GM18951 (cell line): ENCODE results near the gene CDKN1A.

Experiments used
- POLR2A ChIP-seq: IDR thresholded peaks from 4 replicates; pipeline ENCODE4 v1.6.1; 2011; ENCODE audit warnings: mild to moderate bottlenecking; ENCODE audit not compliant: insufficient read length, insufficient read depth; ENCODE audit errors: extremely low read depth
- in situ Hi-C: fragments of 300-500 bp; cut with MboI; formaldehyde crosslinking; loops from one replicate; pipeline ENCODE4 v1.12.0; 2022; ENCODE audit warnings: low sequenced_read_pairs, mixed read lengths, inconsistent platforms; ENCODE audit not compliant: unreplicated experiment

Gene CDKN1A

DNA sequence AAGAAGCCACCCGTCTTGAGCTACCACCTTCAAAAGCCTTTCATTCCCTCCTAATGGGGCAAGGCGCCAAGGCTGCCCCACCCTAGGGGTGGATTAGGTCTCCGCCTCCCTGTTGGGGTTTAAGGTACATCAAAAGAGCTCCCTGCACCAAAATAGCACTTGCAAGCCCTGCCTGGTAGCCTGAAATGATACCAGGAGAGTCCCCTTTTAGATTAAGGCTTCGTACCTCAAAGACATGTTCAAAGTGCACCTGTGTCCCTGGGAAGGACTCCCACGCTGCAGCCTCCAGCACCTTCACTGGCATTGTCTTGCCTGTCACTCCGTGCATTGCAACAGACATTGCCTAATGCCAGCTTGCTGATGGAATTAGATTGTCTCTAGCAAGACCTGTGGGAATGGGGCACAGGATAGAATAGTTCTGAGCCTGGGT, 15.7 kb upstream of the CDKN1A start:
- no peak for TF ChIP-seq POLR2A
- in situ Hi-C loops: no loop called here

DNA sequence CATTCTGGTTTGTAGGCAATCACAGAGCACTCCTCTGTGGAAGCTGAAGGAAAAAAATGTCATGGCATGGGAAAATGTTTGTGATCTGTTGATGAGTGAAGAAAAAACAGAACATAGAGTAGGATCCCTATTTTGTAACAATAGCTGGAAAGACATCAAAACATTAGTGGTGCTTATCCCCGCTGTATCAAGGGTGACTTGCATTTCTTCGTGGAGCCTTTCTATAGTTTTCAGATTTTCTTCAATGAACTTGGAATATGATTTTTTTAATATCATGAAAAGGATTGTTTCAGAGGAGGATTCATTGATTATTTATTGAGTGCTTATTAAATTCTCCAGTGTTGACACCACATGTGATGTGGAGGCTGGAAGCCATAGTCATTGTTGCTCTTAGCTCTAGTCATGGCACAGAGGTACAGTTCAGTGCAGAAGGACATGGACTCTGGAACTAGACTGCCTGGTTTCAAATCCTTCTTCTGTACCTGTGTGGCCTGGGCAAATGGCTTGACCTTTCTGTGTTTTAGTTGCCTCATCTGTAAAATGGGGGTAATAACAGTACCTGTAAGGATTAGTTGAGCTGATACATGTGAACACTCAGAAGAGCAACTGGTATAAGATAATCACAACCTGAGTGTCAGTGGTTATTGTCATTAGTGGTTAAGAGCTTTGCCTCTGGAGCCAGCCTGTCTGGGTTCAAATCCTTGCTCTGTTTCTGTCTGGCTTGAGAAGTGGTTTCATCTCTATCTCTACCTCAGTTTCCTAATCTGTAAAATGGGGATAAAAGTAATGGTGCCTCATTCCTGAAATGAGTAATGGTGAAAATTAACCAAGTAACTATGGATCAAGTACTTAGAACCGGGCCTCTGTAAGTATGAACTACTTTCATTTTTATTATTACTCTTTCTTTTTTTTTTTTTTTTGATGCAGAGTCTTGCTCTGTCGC, 14.7 kb upstream of the CDKN1A start:
- in situ Hi-C loops: no loop called here
- no peak for TF ChIP-seq POLR2A

DNA sequence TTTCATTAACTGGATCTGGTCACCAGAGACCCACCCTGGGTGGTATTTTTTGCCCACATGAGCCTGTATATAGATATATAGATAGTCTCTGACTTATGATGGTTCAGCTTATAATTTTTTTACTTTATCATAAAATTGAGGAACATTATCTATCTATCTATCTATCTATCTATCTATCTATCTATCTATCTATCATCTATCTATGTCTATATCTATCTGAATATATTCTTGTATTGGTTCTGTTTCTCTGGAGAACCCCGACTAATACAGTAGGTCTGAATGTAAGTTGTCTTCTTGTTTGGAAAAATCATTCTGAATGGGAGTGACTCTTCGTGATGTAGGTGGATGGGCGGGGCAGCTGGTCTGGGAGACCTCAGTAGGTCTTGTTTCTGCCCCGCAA, 13.3 kb upstream of the CDKN1A start:
- no peak for TF ChIP-seq POLR2A
- in situ Hi-C loops: no loop called here

DNA sequence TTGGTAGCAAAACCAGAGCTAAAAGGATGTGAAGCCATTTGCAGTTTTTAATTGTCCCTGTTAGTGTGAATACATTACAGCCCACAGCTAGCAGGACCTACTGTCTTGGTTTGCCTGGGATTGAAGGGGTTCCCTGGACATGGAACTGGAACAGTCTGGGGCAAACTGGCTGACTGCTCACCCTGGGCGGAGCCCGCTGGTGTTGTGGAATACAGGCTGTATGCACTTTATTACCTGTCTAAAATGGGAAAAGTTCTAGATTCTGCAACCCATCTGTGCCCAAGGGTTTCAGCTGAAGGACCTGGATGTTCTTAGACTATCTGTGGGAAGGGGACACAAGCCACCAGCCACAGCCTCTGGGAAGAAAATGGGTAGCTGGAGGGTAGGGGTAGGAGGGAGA, 12.2 kb upstream of the CDKN1A start:
- TF ChIP-seq POLR2A: no peak
- in situ Hi-C loops: no loop called here

DNA sequence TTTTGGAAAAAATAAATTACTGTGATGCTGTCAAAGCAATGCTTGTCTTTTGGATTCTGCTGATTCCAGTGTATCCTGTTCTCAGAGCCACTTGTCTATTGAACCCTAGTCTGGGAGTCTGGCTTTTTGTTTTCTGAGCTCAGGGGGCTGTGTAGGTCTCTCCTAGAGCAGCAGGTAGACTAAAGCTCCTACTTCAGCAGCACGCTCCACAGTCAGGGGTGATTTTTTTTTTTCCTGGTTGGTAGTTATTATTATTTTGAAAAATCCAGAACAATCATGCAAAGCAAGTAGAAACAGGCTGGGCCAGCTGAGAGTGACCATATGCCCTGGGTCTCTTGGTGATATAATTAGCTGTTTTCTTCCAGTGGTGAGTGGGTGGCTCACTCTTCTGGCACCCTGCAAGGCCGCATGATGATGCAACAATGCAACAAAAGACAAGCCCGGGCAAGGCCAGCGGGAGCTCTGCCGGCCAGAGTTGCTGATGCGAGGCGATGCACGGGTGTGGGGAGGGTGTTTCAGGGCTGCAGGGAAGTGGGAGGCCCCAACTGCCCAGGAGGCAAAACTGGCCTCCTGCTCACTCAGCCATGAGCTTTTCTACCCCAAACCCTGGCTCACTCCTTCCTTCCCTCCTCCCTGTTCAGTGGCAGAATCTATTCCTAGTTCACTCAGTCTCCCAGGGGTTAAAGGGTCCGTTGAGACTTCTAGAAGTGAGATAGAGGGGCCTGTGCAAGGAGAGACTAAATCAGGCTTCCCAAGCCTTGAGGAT, 11.5 kb upstream of the CDKN1A start:
- TF ChIP-seq POLR2A: peak; percentile 41

DNA sequence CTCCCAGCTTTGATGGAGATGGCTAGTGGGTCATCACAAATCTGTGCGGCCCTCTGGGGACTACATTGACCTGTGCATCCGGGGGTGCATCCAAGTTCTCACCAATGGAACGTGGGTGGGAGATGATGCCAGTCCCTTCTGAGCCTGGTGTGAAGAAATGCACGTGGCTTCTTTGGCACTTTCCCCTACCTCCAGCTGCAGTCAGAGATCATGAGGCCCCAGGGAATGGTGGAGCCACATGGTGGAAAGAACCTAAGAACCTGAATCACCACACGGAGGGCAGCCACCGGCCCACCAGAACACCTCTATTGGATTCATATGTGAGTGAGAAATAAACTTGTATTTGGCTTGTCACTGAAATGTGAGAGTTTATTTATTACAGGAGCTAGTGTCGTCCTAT, 9.9 kb upstream of the CDKN1A start:
- in situ Hi-C loops: no loop called here

More for the DNA sequence above, 11.5 kb upstream of the CDKN1A start:
- in situ Hi-C loops: no loop called here

DNA sequence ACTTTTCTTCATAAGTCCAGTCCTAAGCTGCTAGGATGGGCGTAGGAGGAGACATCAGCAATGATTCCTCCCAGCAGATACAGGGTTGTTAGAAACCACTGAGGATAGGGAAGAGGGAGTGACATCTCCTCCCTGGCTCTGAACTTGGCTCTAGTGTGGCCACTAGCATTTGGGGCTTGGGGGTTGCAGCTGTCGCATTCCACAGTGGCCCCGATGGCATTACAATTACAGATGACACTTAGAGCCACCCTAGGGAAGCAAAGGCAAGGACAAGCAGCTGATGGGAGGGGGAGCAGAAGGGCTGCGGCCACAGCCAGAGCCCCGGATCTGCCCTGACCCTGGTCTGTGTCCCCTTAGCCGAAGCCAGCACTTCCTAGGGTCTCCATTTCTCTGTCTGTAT, 9.5 kb upstream of the CDKN1A start:
- in situ Hi-C loops: no loop called here
- no peak for TF ChIP-seq POLR2A

More for the DNA sequence above, 9.9 kb upstream of the CDKN1A start:
- no peak for TF ChIP-seq POLR2A

DNA sequence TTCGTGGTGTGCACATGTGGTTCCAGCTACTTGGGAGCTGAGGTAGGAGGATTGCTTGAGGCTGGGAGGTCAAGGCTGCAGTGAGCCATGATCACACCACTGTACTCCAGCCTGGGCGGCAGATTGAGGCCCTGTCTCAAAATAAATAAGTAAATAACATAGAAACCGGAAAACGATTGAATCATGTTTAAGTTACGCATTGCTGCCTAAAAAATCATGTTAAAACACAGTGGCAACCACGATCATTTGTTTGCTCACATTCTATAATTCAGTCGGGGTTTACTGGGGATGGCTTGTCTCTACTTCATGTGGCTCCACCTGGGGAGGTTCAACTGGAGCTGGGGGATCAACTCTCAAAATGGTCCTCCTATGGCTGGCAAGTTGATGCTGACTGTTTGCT, 8.2 kb upstream of the CDKN1A start:
- no peak for TF ChIP-seq POLR2A
- in situ Hi-C loops: no loop called here

DNA sequence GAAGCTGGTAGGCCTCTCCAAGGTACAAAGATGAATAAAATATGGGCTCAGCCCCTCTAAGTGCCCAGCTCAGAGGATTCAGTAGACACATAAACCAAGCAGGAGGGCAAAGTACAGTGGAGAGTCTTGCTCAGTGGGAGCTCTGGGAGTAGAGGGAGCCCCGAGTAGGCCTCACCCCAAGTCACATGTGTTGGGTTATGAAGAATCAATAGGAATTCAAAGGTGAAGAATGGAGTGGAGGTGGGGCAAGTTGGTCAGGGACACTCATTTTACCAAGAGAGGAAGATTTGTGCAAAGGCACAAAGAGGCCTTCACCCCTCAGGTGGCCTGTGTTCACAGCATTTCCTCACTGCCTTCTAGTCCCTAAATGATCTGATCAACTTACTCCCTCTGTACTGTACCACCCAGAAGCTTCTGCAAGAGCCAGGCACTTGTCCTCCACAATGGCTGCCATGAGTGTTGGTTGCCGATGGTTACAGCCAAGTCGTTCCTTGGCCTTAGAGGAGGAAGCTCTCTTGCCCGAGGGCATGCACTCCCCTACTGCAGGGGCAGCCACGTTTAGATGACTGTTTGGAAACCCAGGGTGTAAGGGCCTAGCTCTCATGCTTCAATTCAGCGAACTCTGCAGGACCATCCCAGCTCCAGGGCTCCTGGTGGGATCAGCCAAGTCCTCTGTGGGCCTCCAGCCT, 6.7 kb upstream of the CDKN1A start:
- no peak for TF ChIP-seq POLR2A
- in situ Hi-C loops: no loop called here

DNA sequence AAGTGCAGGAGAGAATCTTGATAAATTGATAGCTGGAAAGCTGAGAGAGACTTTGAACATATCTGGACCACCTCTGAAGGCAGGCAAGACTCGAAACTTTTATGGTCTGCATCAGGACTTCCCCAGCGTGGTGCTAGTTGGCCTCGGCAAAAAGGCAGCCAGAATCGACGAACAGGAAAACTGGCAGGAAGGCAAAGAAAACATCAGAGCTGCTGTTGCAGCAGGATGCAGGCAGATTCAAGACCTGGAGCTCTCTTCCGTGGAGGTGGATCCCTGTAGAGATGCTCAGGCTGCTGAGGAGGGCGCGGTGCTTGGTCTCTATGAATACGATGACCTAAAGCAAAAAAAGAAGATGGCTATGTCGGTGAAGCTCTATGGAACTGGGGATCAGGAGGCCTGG, 4.6 kb upstream of the CDKN1A start:
- no peak for TF ChIP-seq POLR2A
- in situ Hi-C loops: no loop called here

DNA sequence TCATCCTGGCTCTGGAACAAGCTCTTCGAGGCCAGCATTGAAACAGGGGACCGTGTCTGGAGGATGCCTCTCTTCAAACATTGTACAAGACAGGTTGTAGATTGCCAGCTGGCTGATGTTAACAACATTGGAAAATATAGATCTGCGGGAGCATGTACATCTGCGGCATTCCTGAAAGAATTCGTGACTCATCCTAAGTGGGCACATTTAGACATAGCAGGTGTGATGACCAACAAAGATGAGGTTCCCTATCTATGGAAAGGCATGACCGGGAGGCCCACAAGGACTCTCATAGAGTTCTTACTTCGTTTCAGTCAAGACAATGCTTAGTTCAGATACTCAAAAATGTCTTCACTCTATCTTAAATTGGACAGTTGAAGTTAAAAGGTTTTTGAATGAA, 3.6 kb upstream of the CDKN1A start:
- in situ Hi-C loops: no loop called here
- no peak for TF ChIP-seq POLR2A

DNA sequence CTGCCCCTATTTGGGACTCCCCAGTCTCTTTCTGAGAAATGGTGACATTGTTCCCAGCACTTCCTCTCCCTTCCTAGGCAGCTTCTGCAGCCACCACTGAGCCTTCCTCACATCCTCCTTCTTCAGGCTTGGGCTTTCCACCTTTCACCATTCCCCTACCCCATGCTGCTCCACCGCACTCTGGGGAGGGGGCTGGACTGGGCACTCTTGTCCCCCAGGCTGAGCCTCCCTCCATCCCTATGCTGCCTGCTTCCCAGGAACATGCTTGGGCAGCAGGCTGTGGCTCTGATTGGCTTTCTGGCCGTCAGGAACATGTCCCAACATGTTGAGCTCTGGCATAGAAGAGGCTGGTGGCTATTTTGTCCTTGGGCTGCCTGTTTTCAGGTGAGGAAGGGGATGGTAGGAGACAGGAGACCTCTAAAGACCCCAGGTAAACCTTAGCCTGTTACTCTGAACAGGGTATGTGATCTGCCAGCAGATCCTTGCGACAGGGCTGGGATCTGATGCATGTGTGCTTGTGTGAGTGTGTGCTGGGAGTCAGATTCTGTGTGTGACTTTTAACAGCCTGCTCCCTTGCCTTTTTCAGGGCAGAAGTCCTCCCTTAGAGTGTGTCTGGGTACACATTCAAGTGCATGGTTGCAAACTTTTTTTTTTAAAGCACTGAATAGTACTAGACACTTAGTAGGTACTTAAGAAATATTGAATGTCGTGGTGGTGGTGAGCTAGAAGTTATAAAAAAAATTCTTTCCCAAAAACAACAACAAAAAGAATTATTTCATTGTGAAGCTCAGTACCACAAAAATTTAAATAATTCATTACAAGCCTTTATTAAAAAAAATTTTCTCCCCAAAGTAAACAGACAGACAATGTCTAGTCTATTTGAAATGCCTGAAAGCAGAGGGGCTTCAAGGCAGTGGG, 2.1 kb upstream of the CDKN1A start:
- in situ Hi-C loops: no loop called here
- peak; percentile 32 for TF ChIP-seq POLR2A

DNA sequence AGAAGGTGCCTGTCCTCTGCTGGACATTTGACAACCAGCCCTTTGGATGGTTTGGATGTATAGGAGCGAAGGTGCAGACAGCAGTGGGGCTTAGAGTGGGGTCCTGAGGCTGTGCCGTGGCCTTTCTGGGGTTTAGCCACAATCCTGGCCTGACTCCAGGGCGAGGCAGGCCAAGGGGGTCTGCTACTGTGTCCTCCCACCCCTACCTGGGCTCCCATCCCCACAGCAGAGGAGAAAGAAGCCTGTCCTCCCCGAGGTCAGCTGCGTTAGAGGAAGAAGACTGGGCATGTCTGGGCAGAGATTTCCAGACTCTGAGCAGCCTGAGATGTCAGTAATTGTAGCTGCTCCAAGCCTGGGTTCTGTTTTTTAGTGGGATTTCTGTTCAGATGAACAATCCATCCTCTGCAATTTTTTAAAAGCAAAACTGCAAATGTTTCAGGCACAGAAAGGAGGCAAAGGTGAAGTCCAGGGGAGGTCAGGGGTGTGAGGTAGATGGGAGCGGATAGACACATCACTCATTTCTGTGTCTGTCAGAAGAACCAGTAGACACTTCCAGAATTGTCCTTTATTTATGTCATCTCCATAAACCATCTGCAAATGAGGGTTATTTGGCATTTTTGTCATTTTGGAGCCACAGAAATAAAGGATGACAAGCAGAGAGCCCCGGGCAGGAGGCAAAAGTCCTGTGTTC, 1.3 kb upstream of the CDKN1A start:
- no peak for TF ChIP-seq POLR2A
- in situ Hi-C loops: no loop called here
